Gastroesophageal sphincter (tissue), 4 donors: ENCODE measurements around the gene CATSPERZ. TPM values are rescaled to one million over a fixed set of nuclear protein-coding genes. Genes with fewer than 3 reads are reported as not detected.
A peak's percentile ranks its signal among the peaks of the same experiment; 100 is the strongest.

ENCODE experiments used
- ATAC-seq: fragments of 150-250 bp; one replicate; pipeline ENCODE4 v1.9.1; 2016; ENCODE audit warnings: mild to moderate bottlenecking, moderate library complexity
- H3K27ac ChIP-seq, 4 donors: fragments of 200-600 bp; sonication (generic) in 3 of 4; 1 replicate in 3 of 4; 2 replicates in 1 of 4; pipeline ENCODE4 v1.5.1; 2016 to 2019
- H3K27me3 ChIP-seq: fragments of 200-600 bp; sonication (generic); one replicate; pipeline ENCODE4 v1.5.1; 2019
- H3K36me3 ChIP-seq, 2 donors: fragments of 200-600 bp; sonication (generic); one replicate each; pipeline ENCODE4 v1.5.1; 2019; ENCODE audit warnings: control low read depth in 1 of 2
- H3K4me1 ChIP-seq, 3 donors: fragments of 200-600 bp; sonication (generic); 1 replicate in 2 of 3; 2 replicates in 1 of 3; pipeline ENCODE4 v1.5.1; 2016 to 2019; ENCODE audit warnings: control low read depth in 2 of 3
- H3K4me3 ChIP-seq, 2 donors: fragments of 200-600 bp; sonication (generic); one replicate each; pipeline ENCODE4 v1.5.1; 2019; ENCODE audit warnings: mild to moderate bottlenecking in 1 of 2, moderate library complexity in 1 of 2
- H3K9me3 ChIP-seq, 3 donors: fragments of 200-600 bp; sonication (generic); one replicate each; pipeline ENCODE4 v1.5.1; 2017 to 2019; ENCODE audit warnings: control low read depth in 2 of 3
- EP300 ChIP-seq: sonication (generic); formaldehyde crosslinking; IDR thresholded peaks from one replicate; pipeline ENCODE4 v1.6.1; 2017; ENCODE audit warnings: antibody characterized with exemption, mild to moderate bottlenecking
- POLR2A ChIP-seq, 2 donors: fragments of 450-650 bp; IDR thresholded peaks; one replicate each; pipeline ENCODE4 v1.6.1; 2017; ENCODE audit warnings: antibody characterized with exemption in 2 of 2, mild to moderate bottlenecking in 2 of 2, moderate library complexity in 1 of 2
- POLR2AphosphoS5 ChIP-seq: sonication (generic); formaldehyde crosslinking; IDR thresholded peaks from one replicate; pipeline ENCODE4 v1.6.1; 2017; ENCODE audit warnings: antibody characterized with exemption
- WGBS, 2 donors: methylation state at CpG; one replicate each; pipeline ENCODE4 v1.1.5; 2018; ENCODE audit warnings: low coverage in 1 of 2; 5-methylcytosine and 5-hydroxymethylcytosine counted together
- total RNA-seq, 4 donors: library from RNA; depleted of rRNA; stranded (reverse); fragments of >200 nt; gene quantifications; one replicate each; pipeline ENCODE4 v1.1.0, GENCODE V29; 2016
- TF ChIP-seq, protein P1 (sequence below), 4 experiments: fragments of 200-600 bp in 2 of 4; fragments of 450-650 bp in 2 of 4; sonication (generic) in 1 of 4; IDR thresholded peaks; one replicate each; pipeline ENCODE4 v1.5.1; 2017 to 2019; ENCODE audit warnings: antibody characterized with exemption in 4 of 4, mild to moderate bottlenecking in 2 of 4, moderate library complexity in 2 of 4

The CATSPERZ gene
- total RNA-seq, 4 donors from 2014 or later: not detected

- H3K27ac ChIP-seq: peak overlapping the region; percentile 78 to 97 (median 96)
- H3K36me3 ChIP-seq: peaks cover 0 to 52% of the 10 kb centered on the region in 2 donors
- H3K9me3 ChIP-seq: no peaks in the 10 kb centered on the region
- TF ChIP-seq, protein P1, sequence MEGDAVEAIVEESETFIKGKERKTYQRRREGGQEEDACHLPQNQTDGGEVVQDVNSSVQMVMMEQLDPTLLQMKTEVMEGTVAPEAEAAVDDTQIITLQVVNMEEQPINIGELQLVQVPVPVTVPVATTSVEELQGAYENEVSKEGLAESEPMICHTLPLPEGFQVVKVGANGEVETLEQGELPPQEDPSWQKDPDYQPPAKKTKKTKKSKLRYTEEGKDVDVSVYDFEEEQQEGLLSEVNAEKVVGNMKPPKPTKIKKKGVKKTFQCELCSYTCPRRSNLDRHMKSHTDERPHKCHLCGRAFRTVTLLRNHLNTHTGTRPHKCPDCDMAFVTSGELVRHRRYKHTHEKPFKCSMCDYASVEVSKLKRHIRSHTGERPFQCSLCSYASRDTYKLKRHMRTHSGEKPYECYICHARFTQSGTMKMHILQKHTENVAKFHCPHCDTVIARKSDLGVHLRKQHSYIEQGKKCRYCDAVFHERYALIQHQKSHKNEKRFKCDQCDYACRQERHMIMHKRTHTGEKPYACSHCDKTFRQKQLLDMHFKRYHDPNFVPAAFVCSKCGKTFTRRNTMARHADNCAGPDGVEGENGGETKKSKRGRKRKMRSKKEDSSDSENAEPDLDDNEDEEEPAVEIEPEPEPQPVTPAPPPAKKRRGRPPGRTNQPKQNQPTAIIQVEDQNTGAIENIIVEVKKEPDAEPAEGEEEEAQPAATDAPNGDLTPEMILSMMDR (IDR thresholded peaks at IDR 0.05): no peak
- TF ChIP-seq POLR2A (IDR thresholded peaks at IDR 0.05) (no peak), POLR2AphosphoS5 (no peak), EP300 (no peak)
- peaks cover 0 to 59% (median 14%) of the 10 kb centered on the region in 3 donors for H3K4me1 ChIP-seq
- ATAC-seq: no peak
- H3K27me3 ChIP-seq: no peaks in the 10 kb centered on the region
- H3K4me3 ChIP-seq: peak overlapping the region; percentile 44 to 89
- 14 to 26% methylated on average over 6 to 8 of the region's 32 CpGs for WGBS, 2 donors
These were observed 16.6 kb downstream of the CATSPERZ start for GRCh38 chr11:64316672-64317324.

GRCh38 chr11:64317325-64317960 is 17.3 kb downstream of the CATSPERZ start, which contains the start of gene TRMT112:
TSS of gene TRMT112 (minus strand) at chr11:64317559. CDS start at chr11:64317526, 33 bp downstream.
- no peaks in the 10 kb centered on the region for H3K27me3 ChIP-seq
- peak; percentile 89 for ATAC-seq

GRCh38 chr11:64317961-64318765 is 18.0 kb downstream of the CATSPERZ start, which contains the start of gene PRDX5:
TSS of gene PRDX5 (plus strand) at chr11:64318121. CDS start at chr11:64318216, 95 bp downstream.
- Histone ChIP-seq H3K27ac (peak within 1 kb of the TSS; percentile 78 to 97 (median 96)), H3K4me1 (peaks cover 0 to 49% (median 14%) of the 10 kb centered on the region in 3 donors), H3K36me3 (peaks cover 0 to 65% of the 10 kb centered on the region in 2 donors), H3K27me3 (no peaks in the 10 kb centered on the region), H3K4me3 (peak within 1 kb of the TSS; percentile 44 to 89), H3K9me3 (no peaks in the 10 kb centered on the region)
- TF ChIP-seq EP300 (no peak), POLR2AphosphoS5 (peak; percentile 87), POLR2A (IDR thresholded peaks at IDR 0.05) (peak; percentile 83 to 86)
- TF ChIP-seq, protein P1 (IDR thresholded peaks at IDR 0.05): peak in 3 of 4 experiments; percentile 42 to 74 (median 49)
- WGBS, 2 donors: 0% methylated on average over 6 to 15 of the region's 61 CpGs
- peak; percentile 93 for ATAC-seq

More at GRCh38 chr11:64317325-64317960, 17.3 kb downstream of the CATSPERZ start, which contains the start of gene TRMT112:
- TF ChIP-seq EP300 (no peak), POLR2AphosphoS5 (peak; percentile 95), POLR2A (IDR thresholded peaks at IDR 0.05) (peak; percentile 80 to 84)
- TF ChIP-seq, protein P1 (IDR thresholded peaks at IDR 0.05): no peak
- Histone ChIP-seq H3K36me3 (peaks cover 0 to 58% of the 10 kb centered on the region in 2 donors), H3K4me1 (peaks cover 0 to 56% (median 14%) of the 10 kb centered on the region in 3 donors), H3K9me3 (no peaks in the 10 kb centered on the region), H3K4me3 (peak within 1 kb of the TSS; percentile 44 to 89), H3K27ac (peak within 1 kb of the TSS; percentile 78 to 97 (median 96))
- WGBS, 2 donors: 0 to 2% methylated on average over 1 to 11 of the region's 43 CpGs

DNA sequence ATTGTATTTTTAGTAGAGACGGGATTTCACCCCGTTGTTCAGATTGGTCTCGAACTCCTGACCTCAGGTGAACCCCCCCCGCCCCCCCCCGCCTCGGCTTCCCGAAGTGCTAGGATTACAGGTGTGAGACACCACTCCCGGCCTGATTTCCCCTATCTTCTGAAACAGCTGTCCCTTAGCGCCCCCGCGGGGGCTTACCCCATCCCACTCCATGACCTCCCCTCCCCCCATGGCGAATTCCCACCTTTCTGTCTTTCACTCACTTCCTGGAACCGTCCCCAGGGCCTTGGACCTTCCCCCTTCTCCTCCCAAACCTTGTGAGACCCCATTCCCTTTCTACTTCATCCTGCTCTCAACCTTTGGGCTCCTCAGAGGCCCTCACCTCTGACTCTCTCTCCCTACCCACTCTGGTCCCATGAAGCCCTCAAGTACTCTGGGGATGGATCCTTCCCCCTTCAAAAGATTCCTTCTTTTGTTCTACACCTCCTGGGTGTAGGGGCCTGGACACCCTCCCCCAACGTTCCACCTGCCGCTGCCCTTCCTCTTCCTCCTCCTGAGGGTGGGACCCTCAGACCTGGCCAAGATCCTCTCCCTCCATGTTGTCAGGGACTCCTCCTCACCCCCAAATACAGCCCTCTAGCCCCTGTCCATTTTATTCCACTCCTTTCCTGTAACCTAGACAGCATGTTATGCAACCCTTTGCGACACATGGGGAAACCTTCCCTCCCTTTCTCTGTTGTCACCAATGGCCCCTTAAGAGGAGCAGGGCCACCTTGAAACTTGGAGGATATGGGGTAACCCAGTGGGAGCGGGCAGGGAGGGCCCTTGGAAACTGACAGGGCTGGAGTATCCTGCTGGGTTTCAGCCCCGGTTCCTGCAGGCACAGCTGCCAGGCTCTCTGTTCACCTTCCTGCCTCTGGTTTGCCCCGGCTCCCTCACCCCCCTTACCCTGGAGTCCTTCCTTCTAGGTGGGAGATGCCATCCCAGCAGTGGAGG is 18.9 kb downstream of the CATSPERZ start:
- TF ChIP-seq, protein P1 (IDR thresholded peaks at IDR 0.05): no peak
- TF ChIP-seq POLR2A (IDR thresholded peaks at IDR 0.05): no peak
- no peak for TF ChIP-seq EP300
- TF ChIP-seq POLR2AphosphoS5: no peak
- Histone ChIP-seq H3K4me3 (peak overlapping the region; percentile 44 to 89), H3K4me1 (peaks cover 0 to 40% (median 14%) of the 10 kb centered on the region in 3 donors), H3K27ac (peak overlapping the region; percentile 78 to 97 (median 96)), H3K9me3 (no peaks in the 10 kb centered on the region), H3K27me3 (no peaks in the 10 kb centered on the region), H3K36me3 (peaks cover 0 to 57% of the 10 kb centered on the region in 2 donors)
- WGBS, 2 donors: 8 to 25% methylated on average over 9 to 10 of the region's 19 CpGs
- no peak for ATAC-seq
